Measurements from ENCODE around the gene C2orf49.
"Not testable (repeated sequence)": the region's sequence is repeated elsewhere in the genome, so short reads cannot be mapped to it uniquely, and the experiment has no call there.

The C2orf49 gene

GRCh38 chr2:105320651-105321215, 16.6 kb upstream of the C2orf49 start:
- H3K4me3 ChIP-seq (ENCODE audit: low read depth, low read length): no peak overlapping the region
- no peak for DNase-seq (ENCODE audit: low read depth)
- no peak for TF ChIP-seq CTCF (IDR thresholded peaks at IDR 0.05; ENCODE audit: control insufficient read depth, extremely low read depth, insufficient read depth)

GRCh38 chr2:105321875-105322646, 15.3 kb upstream of the C2orf49 start:
- no peak for DNase-seq (ENCODE audit: low read depth)
- no peak for TF ChIP-seq CTCF (IDR thresholded peaks at IDR 0.05; ENCODE audit: control insufficient read depth, extremely low read depth, insufficient read depth)
- no peak overlapping the region for H3K4me3 ChIP-seq (ENCODE audit: low read depth, low read length)

GRCh38 chr2:105323111-105323510, 14.2 kb upstream of the C2orf49 start:
- no peak for DNase-seq (ENCODE audit: low read depth)
- H3K4me3 ChIP-seq (ENCODE audit: low read depth, low read length): no peak overlapping the region
- TF ChIP-seq CTCF (IDR thresholded peaks at IDR 0.05; ENCODE audit: control insufficient read depth, extremely low read depth, insufficient read depth): no peak

- no peak for DNase-seq (ENCODE audit: low read depth)
- H3K4me3 ChIP-seq (ENCODE audit: low read depth, low read length): no peak overlapping the region
- no peak for TF ChIP-seq CTCF (IDR thresholded peaks at IDR 0.05; ENCODE audit: control insufficient read depth, extremely low read depth, insufficient read depth)
Measured at GRCh38 chr2:105324101-105324500, 13.2 kb upstream of the C2orf49 start.

- H3K4me3 ChIP-seq (ENCODE audit: low read depth, low read length): no peak overlapping the region
- no peak for DNase-seq (ENCODE audit: low read depth)
- no peak for TF ChIP-seq CTCF (IDR thresholded peaks at IDR 0.05; ENCODE audit: control insufficient read depth, extremely low read depth, insufficient read depth)
Measured at GRCh38 chr2:105324732-105325131, 12.6 kb upstream of the C2orf49 start.

- TF ChIP-seq CTCF (IDR thresholded peaks at IDR 0.05; ENCODE audit: control insufficient read depth, extremely low read depth, insufficient read depth): no peak
- no peak for DNase-seq (ENCODE audit: low read depth)
- H3K4me3 ChIP-seq (ENCODE audit: low read depth, low read length): no peak overlapping the region
Measured at GRCh38 chr2:105325389-105325963, 11.9 kb upstream of the C2orf49 start.

GRCh38 chr2:105327271-105327670, 10.1 kb upstream of the C2orf49 start:
- H3K4me3 ChIP-seq (ENCODE audit: low read depth, low read length); DNase-seq (ENCODE audit: low read depth): not testable (repeated sequence)

All from LNCaP clone FGC (cell line).